IPS-20b (cell line): ENCODE measurements around the gene RIC3.

Source experiments
- H3K27ac ChIP-seq: one replicate; pipeline ENCODE4 v1.5.1; 2013; ENCODE audit warnings: low read length
- H3K27me3 ChIP-seq: 2 replicates; pipeline ENCODE4 v1.6.1; 2013; ENCODE audit warnings: mild to moderate bottlenecking, low read length, inconsistent platforms; ENCODE audit not compliant: insufficient read depth
- H3K36me3 ChIP-seq: 2 replicates; pipeline ENCODE4 v1.6.1; 2013; ENCODE audit warnings: low read depth, mild to moderate bottlenecking, inconsistent platforms, low read length, moderate library complexity; ENCODE audit not compliant: insufficient read depth
- H3K4me1 ChIP-seq: 2 replicates; pipeline ENCODE4 v1.6.1; 2013; ENCODE audit warnings: mild to moderate bottlenecking, control low read depth, inconsistent platforms, low read length, moderate library complexity; ENCODE audit not compliant: insufficient read depth
- H3K4me3 ChIP-seq: 2 replicates; pipeline ENCODE4 v1.5.1; 2013; ENCODE audit warnings: mild to moderate bottlenecking, low read length, inconsistent platforms
- H3K9ac ChIP-seq: 2 replicates; pipeline ENCODE4 v1.6.1; 2013; ENCODE audit warnings: low read depth, mild to moderate bottlenecking, inconsistent platforms, low read length, moderate library complexity
- H3K9me3 ChIP-seq: 2 replicates; pipeline ENCODE4 v1.6.1; 2013; ENCODE audit warnings: mild to moderate bottlenecking, low read depth, low read length, inconsistent platforms; ENCODE audit not compliant: insufficient read depth

RIC3 gene

DNA sequence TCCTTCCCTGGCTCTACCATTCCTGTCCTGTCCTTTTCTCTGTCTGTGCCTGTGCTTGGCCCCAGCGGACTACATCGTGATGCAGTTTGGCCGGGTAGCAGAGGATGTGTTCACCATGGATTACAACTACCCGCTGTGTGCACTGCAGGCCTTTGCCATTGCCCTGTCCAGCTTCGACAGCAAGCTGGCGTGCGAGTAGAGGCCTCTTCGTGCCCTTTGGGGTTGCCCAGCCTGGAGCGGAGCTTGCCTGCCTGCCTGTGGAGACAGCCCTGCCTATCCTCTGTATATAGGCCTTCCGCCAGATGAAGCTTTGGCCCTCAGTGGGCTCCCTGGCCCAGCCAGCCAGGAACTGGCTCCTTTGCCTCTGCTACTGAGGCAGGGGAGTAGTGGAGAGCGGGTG lies 67.4 kb downstream of the RIC3 start:
- no peak overlapping the region for H3K4me3 ChIP-seq

DNA sequence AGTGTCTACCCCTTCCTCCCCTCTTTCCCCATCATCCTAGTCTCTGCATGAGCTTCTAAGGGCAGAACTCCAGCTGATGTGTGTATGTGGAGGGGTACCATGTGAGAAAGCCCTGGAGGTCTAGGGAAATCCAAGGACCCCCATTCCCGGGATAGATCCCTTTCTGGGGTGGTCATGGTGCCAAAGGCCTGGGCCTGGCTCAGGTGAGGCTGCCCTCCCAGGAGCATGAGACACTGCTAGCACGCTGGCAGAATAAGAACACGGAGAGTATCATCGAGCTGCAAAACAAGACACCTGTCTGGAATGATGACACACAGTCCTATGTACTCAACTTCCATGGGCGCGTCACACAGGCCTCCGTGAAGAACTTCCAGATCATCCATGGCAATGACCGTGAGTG lies 68.2 kb downstream of the RIC3 start:
- H3K27ac ChIP-seq: no peak overlapping the region
- H3K4me1 ChIP-seq: no peaks in the 10 kb centered on the region
- H3K9me3 ChIP-seq: no peaks in the 10 kb centered on the region
- H3K9ac ChIP-seq: no peak overlapping the region
- no peaks in the 10 kb centered on the region for H3K27me3 ChIP-seq
- H3K36me3 ChIP-seq: peaks cover 76% of the 10 kb centered on the region
- no peak overlapping the region for H3K4me3 ChIP-seq

More for the DNA sequence above, 67.4 kb downstream of the RIC3 start:
- Histone ChIP-seq H3K27me3 (no peaks in the 10 kb centered on the region), H3K9ac (no peak overlapping the region), H3K27ac (no peak overlapping the region), H3K36me3 (peaks cover 84% of the 10 kb centered on the region), H3K4me1 (no peaks in the 10 kb centered on the region), H3K9me3 (no peaks in the 10 kb centered on the region)

DNA sequence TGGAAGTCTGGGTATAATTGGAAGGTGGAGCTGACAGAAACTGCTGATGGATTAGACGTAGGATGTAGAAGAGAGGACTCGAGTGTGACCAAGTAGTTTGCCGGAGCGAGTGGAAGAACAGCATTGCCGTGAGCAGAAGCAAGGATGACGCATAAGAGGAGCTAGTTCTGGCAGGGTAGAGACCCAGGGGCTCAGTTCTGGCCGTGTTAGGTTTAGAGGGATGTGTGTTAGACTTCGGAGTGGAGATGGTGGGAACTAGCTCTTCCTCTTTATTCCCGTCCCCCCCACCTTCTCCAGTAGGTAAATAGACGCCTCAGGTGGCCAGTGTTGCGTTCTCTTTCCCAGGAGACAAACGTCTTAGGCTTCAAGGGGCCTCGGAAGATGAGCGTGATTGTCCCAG lies 68.7 kb downstream of the RIC3 start:
- Histone ChIP-seq H3K27ac (no peak overlapping the region), H3K9ac (no peak overlapping the region), H3K4me1 (no peaks in the 10 kb centered on the region), H3K36me3 (peaks cover 72% of the 10 kb centered on the region), H3K4me3 (no peak overlapping the region), H3K27me3 (no peaks in the 10 kb centered on the region), H3K9me3 (no peaks in the 10 kb centered on the region)

DNA sequence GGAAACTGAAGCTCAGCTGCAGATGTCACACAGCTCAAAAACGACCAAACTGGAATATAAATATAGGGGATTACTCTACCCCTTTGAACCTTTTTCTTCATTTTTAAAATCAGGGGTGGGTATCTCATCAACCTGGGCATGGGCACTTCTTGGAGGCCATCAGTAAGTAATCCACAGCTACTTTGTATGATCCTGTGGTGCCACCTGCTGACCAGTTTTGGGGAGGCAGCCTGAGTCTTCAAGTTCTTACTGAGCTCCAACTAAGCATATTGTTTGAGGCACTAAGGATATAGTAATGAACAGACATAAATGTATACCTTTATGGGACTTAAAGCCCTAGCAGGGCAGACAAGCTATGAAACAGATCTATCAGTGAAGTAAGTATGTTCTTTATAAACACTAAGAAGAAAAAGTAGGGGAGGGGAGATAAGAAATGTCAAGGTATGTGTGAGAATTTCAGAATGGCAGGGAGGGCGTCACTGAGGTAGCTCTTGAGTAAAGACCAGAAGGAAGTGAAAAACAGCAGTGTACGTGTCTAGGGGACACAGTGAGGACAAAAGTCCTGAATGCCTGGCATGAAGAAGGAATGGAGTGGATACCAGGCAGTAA lies 69.4 kb downstream of the RIC3 start:
- H3K4me3 ChIP-seq: no peak overlapping the region
- H3K36me3 ChIP-seq: peaks cover 69% of the 10 kb centered on the region
- H3K27ac ChIP-seq: no peak overlapping the region
- no peaks in the 10 kb centered on the region for H3K9me3 ChIP-seq
- H3K9ac ChIP-seq: no peak overlapping the region
- no peaks in the 10 kb centered on the region for H3K27me3 ChIP-seq
- no peaks in the 10 kb centered on the region for H3K4me1 ChIP-seq

DNA sequence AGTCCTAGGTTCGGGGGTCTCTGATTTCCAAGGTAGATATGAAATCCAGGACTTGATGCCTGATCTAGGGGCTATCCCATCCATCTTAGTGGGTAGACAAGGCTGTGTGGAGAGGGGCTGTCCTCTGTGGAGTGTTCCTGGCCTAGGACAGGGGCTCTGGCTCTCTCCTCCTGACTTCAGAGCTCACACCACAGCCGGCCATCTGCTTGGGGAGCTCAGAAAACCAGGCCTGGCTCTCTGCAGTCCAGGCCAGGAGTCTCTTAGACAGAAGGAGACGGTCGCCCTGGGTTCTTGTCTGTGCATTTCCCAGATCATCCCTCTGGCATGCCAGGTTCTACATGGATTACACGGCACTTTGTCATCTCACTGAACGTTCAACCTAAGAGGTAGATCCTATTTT lies 69.9 kb downstream of the RIC3 start:
- Histone ChIP-seq H3K4me1 (no peaks in the 10 kb centered on the region), H3K27me3 (no peaks in the 10 kb centered on the region), H3K9ac (no peak overlapping the region), H3K36me3 (peaks cover 69% of the 10 kb centered on the region), H3K27ac (no peak overlapping the region), H3K4me3 (no peak overlapping the region), H3K9me3 (no peaks in the 10 kb centered on the region)

DNA sequence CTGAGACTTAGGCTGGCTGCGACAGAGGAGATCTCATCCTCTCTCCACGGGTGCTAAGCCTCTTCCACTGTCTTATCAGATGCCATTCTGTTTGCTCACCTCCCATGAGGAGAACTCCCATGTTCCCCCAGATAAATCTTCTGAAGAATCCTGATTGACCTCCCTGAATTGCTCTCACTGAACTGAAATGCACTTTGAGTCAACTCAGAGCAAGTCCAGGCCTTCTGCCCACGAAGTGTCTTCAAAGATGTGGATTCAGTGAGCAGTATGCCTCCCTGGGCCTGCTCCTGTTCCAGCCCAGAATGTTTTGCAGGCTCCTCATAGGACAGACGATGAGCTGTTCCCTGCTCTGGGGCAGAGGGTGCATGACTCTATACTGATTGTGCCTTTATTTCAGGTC lies 70.5 kb downstream of the RIC3 start:
- H3K9ac ChIP-seq: no peak overlapping the region

DNA sequence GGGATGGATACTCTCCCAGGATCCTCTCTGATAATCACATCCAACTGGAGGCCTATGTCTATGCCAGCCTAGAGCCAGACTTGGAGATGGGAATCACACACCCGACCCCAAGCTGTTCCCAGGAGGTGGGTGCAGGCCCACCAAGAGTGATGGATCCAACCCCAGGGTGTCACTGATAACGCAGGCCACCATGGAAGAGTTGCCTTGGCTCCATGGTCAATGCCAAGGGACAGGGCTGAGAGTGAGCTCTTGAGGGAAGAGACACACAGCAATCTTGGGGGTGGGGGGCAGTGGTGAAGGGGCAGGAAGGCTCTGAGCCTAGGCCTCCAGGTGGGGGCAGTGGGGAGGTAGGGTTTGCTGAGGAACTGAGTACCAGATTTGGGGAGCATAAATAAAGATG lies 70.9 kb downstream of the RIC3 start:
- Histone ChIP-seq H3K4me1 (no peaks in the 10 kb centered on the region), H3K9me3 (no peaks in the 10 kb centered on the region), H3K36me3 (peaks cover 61% of the 10 kb centered on the region), H3K27me3 (no peaks in the 10 kb centered on the region), H3K4me3 (no peak overlapping the region), H3K27ac (no peak overlapping the region), H3K9ac (no peak overlapping the region)

More for the DNA sequence above, 70.5 kb downstream of the RIC3 start:
- Histone ChIP-seq H3K27ac (no peak overlapping the region), H3K4me1 (no peaks in the 10 kb centered on the region), H3K4me3 (no peak overlapping the region), H3K27me3 (no peaks in the 10 kb centered on the region), H3K9me3 (no peaks in the 10 kb centered on the region), H3K36me3 (peaks cover 66% of the 10 kb centered on the region)

DNA sequence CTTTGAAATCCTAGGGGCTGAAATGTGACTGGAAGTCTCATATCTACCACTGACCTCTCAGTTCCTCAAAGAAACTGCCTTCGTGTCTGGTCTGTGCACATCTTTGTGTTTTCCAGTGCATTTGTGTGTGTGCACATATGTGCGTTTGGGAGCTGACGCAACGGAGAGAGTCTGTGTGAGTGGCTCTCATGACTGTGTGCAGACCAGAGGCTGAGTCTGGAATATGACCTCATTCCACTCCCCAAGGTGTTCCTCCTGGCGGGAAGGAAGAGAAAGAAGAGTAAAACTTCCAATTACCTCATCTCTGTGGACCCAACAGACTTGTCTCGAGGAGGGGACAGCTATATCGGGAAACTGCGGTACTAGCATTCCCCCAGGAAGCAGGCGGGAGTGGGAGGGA lies 71.4 kb downstream of the RIC3 start:
- no peak overlapping the region for H3K4me3 ChIP-seq
- H3K27me3 ChIP-seq: no peaks in the 10 kb centered on the region
- no peaks in the 10 kb centered on the region for H3K4me1 ChIP-seq
- no peak overlapping the region for H3K27ac ChIP-seq
- H3K9me3 ChIP-seq: no peaks in the 10 kb centered on the region
- H3K9ac ChIP-seq: no peak overlapping the region
- peaks cover 59% of the 10 kb centered on the region for H3K36me3 ChIP-seq

DNA sequence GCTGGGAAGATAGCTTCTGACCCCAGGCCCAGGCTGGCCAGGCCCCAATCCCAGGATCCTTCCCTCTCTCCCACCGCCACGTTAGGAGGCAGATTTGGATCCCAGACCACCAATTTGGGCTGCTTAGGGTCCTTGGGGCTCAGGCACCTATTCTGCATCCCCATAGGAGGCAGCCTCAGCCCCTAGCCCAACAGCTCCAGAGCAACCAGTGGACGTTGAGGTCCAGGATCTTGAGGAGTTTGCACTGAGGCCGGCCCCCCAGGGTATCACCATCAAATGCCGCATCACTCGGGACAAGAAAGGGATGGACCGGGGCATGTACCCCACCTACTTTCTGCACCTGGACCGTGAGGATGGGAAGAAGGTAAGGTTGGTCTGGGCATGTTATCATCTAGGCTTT lies 71.8 kb downstream of the RIC3 start:
- H3K27me3 ChIP-seq: no peaks in the 10 kb centered on the region
- no peak overlapping the region for H3K9ac ChIP-seq
- no peaks in the 10 kb centered on the region for H3K4me1 ChIP-seq
- peaks cover 55% of the 10 kb centered on the region for H3K36me3 ChIP-seq
- H3K4me3 ChIP-seq: no peak overlapping the region
- no peaks in the 10 kb centered on the region for H3K9me3 ChIP-seq
- no peak overlapping the region for H3K27ac ChIP-seq

DNA sequence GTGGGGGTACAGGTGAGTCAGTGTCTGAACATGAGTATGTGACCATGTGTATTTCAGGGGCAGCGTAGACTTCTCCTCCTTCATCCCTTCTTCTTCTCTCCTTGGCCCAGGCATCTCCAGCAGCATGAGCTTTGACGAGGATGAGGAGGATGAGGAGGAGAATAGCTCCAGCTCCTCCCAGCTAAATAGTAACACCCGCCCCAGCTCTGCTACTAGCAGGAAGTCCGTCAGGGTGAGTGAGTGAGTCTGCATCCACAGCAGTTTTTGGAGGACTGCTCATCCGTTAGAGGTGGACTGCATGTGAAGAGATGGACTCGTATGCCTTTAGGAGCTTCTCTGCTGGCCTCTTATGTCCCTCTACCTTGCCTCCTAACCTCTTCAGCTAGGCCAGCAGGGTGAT lies 72.2 kb downstream of the RIC3 start:
- H3K36me3 ChIP-seq: peaks cover 50% of the 10 kb centered on the region
- no peak overlapping the region for H3K27ac ChIP-seq
- H3K4me1 ChIP-seq: no peaks in the 10 kb centered on the region
- no peak overlapping the region for H3K9ac ChIP-seq
- H3K4me3 ChIP-seq: no peak overlapping the region
- H3K9me3 ChIP-seq: no peaks in the 10 kb centered on the region
- no peaks in the 10 kb centered on the region for H3K27me3 ChIP-seq

DNA sequence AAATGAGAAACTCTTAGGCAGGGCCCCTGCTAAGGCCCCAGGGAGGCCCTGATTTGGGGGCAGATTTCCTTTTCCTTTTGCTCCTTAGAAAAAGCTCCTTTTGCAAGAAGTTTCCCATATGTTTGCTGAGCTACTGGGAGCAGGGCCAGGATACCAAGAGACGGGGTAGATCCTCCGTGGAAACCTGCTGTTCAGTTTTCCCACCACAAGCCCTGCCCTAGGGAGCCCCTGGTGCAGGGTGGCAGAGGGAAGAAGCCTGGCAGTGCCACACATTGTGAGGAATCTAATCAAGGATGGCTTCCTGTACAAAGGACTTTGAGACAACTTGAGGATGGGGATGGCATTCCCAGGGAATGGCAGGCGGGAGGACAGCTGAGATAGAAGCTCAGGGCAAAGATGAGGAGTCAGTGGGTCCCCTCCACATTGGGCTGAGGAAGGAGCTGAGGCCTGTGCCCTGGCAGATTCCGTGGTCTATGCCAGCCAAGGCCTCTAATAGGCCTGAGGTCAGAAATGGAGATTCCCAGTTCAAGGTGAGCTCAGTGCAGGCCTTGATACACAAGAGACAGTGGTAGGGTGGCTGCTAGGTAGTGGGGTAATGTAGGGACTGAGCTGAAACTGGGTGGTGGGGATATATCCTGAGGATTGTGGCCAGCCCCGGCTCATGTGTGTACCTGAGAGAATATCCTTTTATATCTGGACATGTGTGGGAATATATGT lies 72.9 kb downstream of the RIC3 start:
- no peaks in the 10 kb centered on the region for H3K27me3 ChIP-seq
- no peaks in the 10 kb centered on the region for H3K9me3 ChIP-seq
- H3K9ac ChIP-seq: no peak overlapping the region
- H3K36me3 ChIP-seq: peaks cover 44% of the 10 kb centered on the region
- H3K27ac ChIP-seq: no peak overlapping the region
- no peaks in the 10 kb centered on the region for H3K4me1 ChIP-seq
- H3K4me3 ChIP-seq: no peak overlapping the region

DNA sequence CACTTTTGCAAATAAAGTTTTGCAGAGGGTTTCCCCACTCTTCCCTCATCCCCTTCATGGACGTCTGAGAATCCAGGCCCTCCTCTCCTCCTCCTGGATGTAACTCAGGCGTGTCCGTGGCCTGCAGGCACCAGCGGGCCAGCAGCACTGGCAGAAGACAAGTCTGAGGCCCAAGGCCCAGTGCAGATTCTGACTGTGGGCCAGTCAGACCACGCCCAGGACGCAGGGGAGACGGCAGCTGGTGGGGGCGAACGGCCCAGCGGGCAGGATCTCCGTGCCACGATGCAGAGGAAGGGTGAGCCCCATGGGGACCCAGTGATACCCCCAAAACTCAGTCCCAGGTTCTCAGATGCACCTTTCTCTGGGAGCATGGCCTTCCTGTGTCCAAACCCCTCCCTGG lies 73.5 kb downstream of the RIC3 start:
- no peak overlapping the region for H3K9ac ChIP-seq
- H3K27me3 ChIP-seq: no peaks in the 10 kb centered on the region
- no peak overlapping the region for H3K4me3 ChIP-seq
- H3K9me3 ChIP-seq: no peaks in the 10 kb centered on the region
- no peak overlapping the region for H3K27ac ChIP-seq
- peaks cover 38% of the 10 kb centered on the region for H3K36me3 ChIP-seq
- no peaks in the 10 kb centered on the region for H3K4me1 ChIP-seq
